Kidney epithelial cell (primary cell): ENCODE measurements around the gene PACSIN2. TPM values are rescaled to one million over a fixed set of nuclear protein-coding genes. Genes with fewer than 3 reads are reported as not detected.
"Not testable (repeated sequence)": the region's sequence is repeated elsewhere in the genome, so short reads cannot be mapped to it uniquely, and the experiment has no call there.

Source experiments
- DNase-seq: peaks from one replicate; pipeline ENCODE4 v3.0.0-alpha.2; 2010; ENCODE audit warnings: low read depth
- H3K27me3 ChIP-seq: 2 replicates; pipeline ENCODE4 v1.6.0; 2011; ENCODE audit warnings: low read length; ENCODE audit not compliant: control insufficient read depth, insufficient read depth
- H3K36me3 ChIP-seq: 2 replicates; pipeline ENCODE4 v1.5.1; 2011; ENCODE audit warnings: low read length; ENCODE audit not compliant: control insufficient read depth, insufficient read depth
- H3K4me3 ChIP-seq: 2 replicates; pipeline ENCODE4 v1.5.1; 2011; ENCODE audit warnings: low read depth, mild to moderate bottlenecking, control low read depth, low read length
- CTCF ChIP-seq: IDR thresholded peaks from 2 replicates; pipeline ENCODE4 v1.5.1; 2011; ENCODE audit warnings: mild to moderate bottlenecking, moderate library complexity, low read length, control low read depth, inconsistent platforms; ENCODE audit not compliant: insufficient read depth, poor library complexity, severe bottlenecking
- total RNA-seq: library from RNA; depleted of rRNA; stranded (reverse); fragments of >200 nt; gene quantifications from 2 replicates; pipeline ENCODE4 v1.2.3, GENCODE V29; 2015

PACSIN2 gene
- total RNA-seq, 1 donor from 2014 or later = 62.9 TPM

- DNase-seq = no peak
- Histone ChIP-seq H3K36me3 (no peaks in the 10 kb centered on the region), H3K4me3 (no peak overlapping the region), H3K27me3 (no peaks in the 10 kb centered on the region)
- TF ChIP-seq CTCF = no peak
Observed at GRCh38 chr22:42920101-42920820, 94.7 kb downstream of the PACSIN2 start.

GRCh38 chr22:42919199-42919598 lies 95.8 kb downstream of the PACSIN2 start:
- Histone ChIP-seq H3K36me3 (no peaks in the 10 kb centered on the region), H3K4me3 (no peak overlapping the region), H3K27me3 (no peaks in the 10 kb centered on the region)
- TF ChIP-seq CTCF = no peak
- no peak for DNase-seq

GRCh38 chr22:42918500-42918899 lies 96.4 kb downstream of the PACSIN2 start:
- TF ChIP-seq CTCF = no peak
- no peak overlapping the region for H3K4me3 ChIP-seq
- H3K36me3 ChIP-seq = no peaks in the 10 kb centered on the region
- H3K27me3 ChIP-seq = no peaks in the 10 kb centered on the region
- DNase-seq = no peak

- DNase-seq, H3K4me3 ChIP-seq, H3K27me3 ChIP-seq, H3K36me3 ChIP-seq: not testable (repeated sequence)
Observed at GRCh38 chr22:42917358-42917757, 97.6 kb downstream of the PACSIN2 start.

- no peak for DNase-seq
- Histone ChIP-seq H3K36me3 (no peaks in the 10 kb centered on the region), H3K27me3 (no peaks in the 10 kb centered on the region), H3K4me3 (no peak overlapping the region)
- no peak for TF ChIP-seq CTCF
Observed at GRCh38 chr22:42915980-42916765, 98.8 kb downstream of the PACSIN2 start.

- Histone ChIP-seq H3K4me3 (no peak overlapping the region), H3K36me3 (no peaks in the 10 kb centered on the region), H3K27me3 (no peaks in the 10 kb centered on the region)
- no peak for TF ChIP-seq CTCF
- no peak for DNase-seq
Observed at GRCh38 chr22:42914511-42915076, 100.4 kb downstream of the PACSIN2 start.
